WTC11 (cell line): ENCODE data around the gene POGZ.

Experiments
- AFF4 ChIP-seq: sonication (generic); formaldehyde crosslinking; IDR thresholded peaks from 2 replicates; pipeline ENCODE4 v1.8.1; 2023; ENCODE audit warnings: mild to moderate bottlenecking, missing genetic modification reagents, borderline replicate concordance
- ATF2 ChIP-seq: sonication (generic); formaldehyde crosslinking; IDR thresholded peaks from 2 replicates; pipeline ENCODE4 v1.8.1; 2022; ENCODE audit warnings: low read depth, missing genetic modification reagents, borderline replicate concordance
- CTCF ChIP-seq: fragments of 200-600 bp; IDR thresholded peaks from 2 replicates; pipeline ENCODE4 v1.8.0; 2022; ENCODE audit warnings: antibody characterized with exemption
- E2F4 ChIP-seq: sonication (generic); formaldehyde crosslinking; IDR thresholded peaks from 2 replicates; pipeline ENCODE4 v1.8.1; 2022; ENCODE audit warnings: low read depth, mild to moderate bottlenecking, moderate library complexity, missing genetic modification reagents, borderline replicate concordance
- MAX ChIP-seq: sonication (generic); formaldehyde crosslinking; IDR thresholded peaks from 2 replicates; pipeline ENCODE4 v1.8.0; 2022; ENCODE audit warnings: mild to moderate bottlenecking, missing genetic modification reagents
- MLX ChIP-seq: sonication (generic); formaldehyde crosslinking; IDR thresholded peaks from 2 replicates; pipeline ENCODE4 v1.8.1; 2023; ENCODE audit warnings: mild to moderate bottlenecking, missing genetic modification reagents, moderate library complexity
- NFYB ChIP-seq: sonication (generic); formaldehyde crosslinking; conservative IDR thresholded peaks from 2 replicates; pipeline ENCODE4 v1.8.0; 2022; ENCODE audit warnings: low read depth, missing genetic modification reagents

- TF ChIP-seq NFYB (CRISPR knock-in tag) (no peak), AFF4 (CRISPR knock-in tag) (no peak), MLX (CRISPR knock-in tag) (no peak), CTCF (no peak), E2F4 (no peak), ATF2 (CRISPR knock-in tag) (no peak), MAX (CRISPR knock-in tag) (no peak)
Observed at GRCh38 chr1:151491641-151492040, 32.3 kb upstream of the POGZ start.
